Middle frontal gyrus (tissue), 1 donor: Measurements from ENCODE around the gene DYNLT4.

Experiments
- DNase-seq: peaks from one replicate; pipeline ENCODE4 v3.0.0-alpha.2; 2015; ENCODE audit warnings: low spot score; ENCODE audit errors: extremely low spot score

The DYNLT4 gene

DNA sequence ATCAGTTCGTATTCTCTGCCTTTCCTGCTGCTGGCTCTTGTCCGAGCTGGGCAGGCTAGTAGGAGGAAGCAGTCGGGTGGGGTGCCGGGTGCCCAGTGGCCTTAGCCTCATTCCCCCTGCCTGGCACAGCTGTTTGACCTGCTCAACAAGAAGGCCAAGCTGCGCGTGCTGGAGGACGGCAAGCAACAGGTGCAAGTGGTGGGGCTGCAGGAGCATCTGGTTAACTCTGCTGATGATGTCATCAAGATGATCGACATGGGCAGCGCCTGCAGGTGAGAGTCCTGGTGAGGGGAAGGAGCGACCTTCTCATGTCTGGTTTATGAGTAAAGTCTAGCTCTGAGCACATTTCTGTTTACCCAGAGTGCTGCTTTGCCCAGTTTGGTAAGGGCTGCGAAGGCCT, 48.1 kb downstream of the DYNLT4 start:
- DNase-seq = no peak

- no peak for DNase-seq
Measured at GRCh38 chr1:44757420-44757819, 49.7 kb downstream of the DYNLT4 start.
